M059J (cell line): ENCODE results near the gene POC5. TPM values are rescaled to one million over a fixed set of nuclear protein-coding genes. Genes with fewer than 3 reads are reported as not detected.

Source experiments
- DNase-seq: peaks from one replicate; pipeline ENCODE4 v3.0.0-alpha.2; 2012; ENCODE audit warnings: low read depth
- total RNA-seq: library from RNA; depleted of rRNA; stranded (reverse); fragments of >200 nt; shearing (Covaris generic); gene quantifications from 2 replicates; pipeline ENCODE4 v1.2.3, GENCODE V29; 2014; rRNA removed

Gene POC5
- total RNA-seq, 1 experiment from 2014 or later, result 57.7 TPM

GRCh38 chr5:75660678-75661465 is 56.4 kb downstream of the POC5 start:
- no peak for DNase-seq

- DNase-seq, result no peak
Measured at GRCh38 chr5:75659791-75660450, 57.3 kb downstream of the POC5 start.

- peak; percentile 72 for DNase-seq
Measured at GRCh38 chr5:75656311-75657003, 60.8 kb downstream of the POC5 start.

- DNase-seq, result no peak
Measured at GRCh38 chr5:75654693-75655295, 62.4 kb downstream of the POC5 start.

- no peak for DNase-seq
Measured at GRCh38 chr5:75653521-75653920, 63.7 kb downstream of the POC5 start.

GRCh38 chr5:75651575-75652238 is 65.5 kb downstream of the POC5 start:
- DNase-seq, result peak; percentile 53

- no peak for DNase-seq
Measured at GRCh38 chr5:75648712-75649111, 68.5 kb downstream of the POC5 start.

GRCh38 chr5:75640826-75641225 is 76.4 kb downstream of the POC5 start:
- DNase-seq, result peak; percentile 38

- DNase-seq, result peak; percentile 90
Measured at GRCh38 chr5:75640395-75640794, 76.8 kb downstream of the POC5 start.

GRCh38 chr5:75639535-75640311 is 77.5 kb downstream of the POC5 start:
- DNase-seq, result peak; percentile 38

GRCh38 chr5:75637949-75638348 is 79.3 kb downstream of the POC5 start:
- DNase-seq, result no peak

- no peak for DNase-seq
Measured at GRCh38 chr5:75632321-75632720, 84.9 kb downstream of the POC5 start.

- DNase-seq, result no peak
Measured at GRCh38 chr5:75630875-75631274, 86.4 kb downstream of the POC5 start.

GRCh38 chr5:75627801-75628200 is 89.4 kb downstream of the POC5 start:
- no peak for DNase-seq

GRCh38 chr5:75626959-75627358 is 90.3 kb downstream of the POC5 start:
- DNase-seq, result no peak

Other genes with a start within 250 kb of the POC5 start
- gene CERT1, start 205.8 kb downstream of the POC5 start, total RNA-seq, result 10.9 and 13.3 TPM in 2 replicates
- 24.2 and 28.9 TPM in 2 replicates for gene POLK, start 205.5 kb downstream of the POC5 start, total RNA-seq
- gene ANKDD1B, start 106.0 kb downstream of the POC5 start, total RNA-seq, result 0.05 TPM in 1 of 2 replicates, not detected in the other